Measurements from ENCODE around the gene SEZ6. TPM values are rescaled to one million over a fixed set of nuclear protein-coding genes. Genes with fewer than 3 reads are reported as not detected.
A peak's percentile ranks its signal among the peaks of the same experiment; 100 is the strongest.

SEZ6 gene
- total RNA-seq, 1 experiment from 2014 or later: not detected

DNA sequence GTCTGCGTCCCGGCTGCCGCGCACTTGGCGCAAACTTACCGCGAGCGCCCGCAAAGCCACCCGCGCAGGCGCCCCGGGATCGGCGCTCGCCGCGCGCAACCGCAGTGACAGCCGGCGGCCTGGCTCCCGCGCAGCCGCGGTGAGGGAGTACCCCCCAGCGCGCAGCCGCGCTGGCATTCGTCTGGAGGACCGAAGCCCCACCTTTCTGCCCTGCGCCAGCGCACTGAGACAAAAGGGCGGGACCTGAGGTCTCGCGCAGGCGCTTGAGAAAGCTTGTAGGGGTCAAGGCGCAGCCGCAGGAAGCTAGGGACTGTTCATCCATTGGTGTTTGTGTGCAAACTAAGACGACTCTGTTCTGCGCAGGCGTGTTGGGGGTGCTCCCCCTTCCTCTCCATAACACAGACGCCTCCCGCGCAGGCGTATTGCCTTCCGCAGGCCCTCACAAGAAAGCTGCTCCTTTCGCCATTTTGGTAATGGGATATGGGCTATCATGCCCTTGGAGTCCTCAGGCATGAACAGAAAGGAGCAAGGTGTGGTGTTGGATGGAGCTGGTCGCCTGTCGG, 54.3 kb downstream of the SEZ6 start, which contains the start of gene PHF12:
TSS of gene PHF12 (minus strand) at position 91 of the 563 bp plus-strand sequence. CDS start 558 bp downstream, outside the sequence.
- ATAC-seq: peak; percentile 68
- ChIA-PET POLR2A (ENCODE audit: unreplicated experiment) (interaction anchor here (0.6 to 1.0 kb wide), 10 partner anchors 12 to 1151 kb away, joined by 3 to 12 read pairs (median 4); partner anchors contain the start of gene RPL23A), CTCF (interaction anchor here (0.9 to 1.2 kb wide), 3 partner anchors 54 to 225 kb away, joined by 3 to 6 read pairs (median 5); partner anchors contain the start of genes FLOT2 and TLCD1)
- no peaks in the 10 kb centered on the region for H3K9me3 ChIP-seq (ENCODE audit: low read length)
- H3K4me2 ChIP-seq (ENCODE audit: low read length): peak within 1 kb of the TSS; percentile 100
- peaks cover 30% of the 10 kb centered on the region for H3K4me1 ChIP-seq (ENCODE audit: insufficient read depth, low read length)
- TF ChIP-seq EZH2 (IDR thresholded peaks at IDR 0.05; ENCODE audit: low read length, unreplicated experiment) (no peak), CTCF (conservative IDR thresholded peaks at IDR 0.05; ENCODE audit: low read depth, low read length) (no peak), EZH2phosphoT487 (IDR thresholded peaks at IDR 0.05; ENCODE audit: borderline replicate concordance, low read length) (no peak)
- peaks cover 44% of the 10 kb centered on the region for H3K79me2 ChIP-seq (ENCODE audit: low read length)
- DNase-seq: peak; percentile 98
- peak within 1 kb of the TSS; percentile 100 for H3K9ac ChIP-seq (ENCODE audit: low read length)
- H4K20me1 ChIP-seq (ENCODE audit: low read length): no peaks in the 10 kb centered on the region
- peak within 1 kb of the TSS; percentile 91 for H3K4me3 ChIP-seq (ENCODE audit: low read length)
- H3K36me3 ChIP-seq (ENCODE audit: low read depth, low read length): no peaks in the 10 kb centered on the region
- H3K27ac ChIP-seq (ENCODE audit: low read length): peak within 1 kb of the TSS; percentile 99
- H3F3A ChIP-seq (ENCODE audit: low read length, unreplicated experiment): no peaks in the 10 kb centered on the region
- peak within 1 kb of the TSS; percentile 90 for H2AFZ ChIP-seq (ENCODE audit: low read length)
- intact Hi-C loops (cut with micrococcal nuclease): no loop called here
- no peaks in the 10 kb centered on the region for H3K27me3 ChIP-seq (ENCODE audit: low read length)
- no TSS peak for BruUV-seq (replicated peaks)
- H3K9me2 ChIP-seq (replicated peaks; ENCODE audit: low read length): no peaks in the 10 kb centered on the region

DNA sequence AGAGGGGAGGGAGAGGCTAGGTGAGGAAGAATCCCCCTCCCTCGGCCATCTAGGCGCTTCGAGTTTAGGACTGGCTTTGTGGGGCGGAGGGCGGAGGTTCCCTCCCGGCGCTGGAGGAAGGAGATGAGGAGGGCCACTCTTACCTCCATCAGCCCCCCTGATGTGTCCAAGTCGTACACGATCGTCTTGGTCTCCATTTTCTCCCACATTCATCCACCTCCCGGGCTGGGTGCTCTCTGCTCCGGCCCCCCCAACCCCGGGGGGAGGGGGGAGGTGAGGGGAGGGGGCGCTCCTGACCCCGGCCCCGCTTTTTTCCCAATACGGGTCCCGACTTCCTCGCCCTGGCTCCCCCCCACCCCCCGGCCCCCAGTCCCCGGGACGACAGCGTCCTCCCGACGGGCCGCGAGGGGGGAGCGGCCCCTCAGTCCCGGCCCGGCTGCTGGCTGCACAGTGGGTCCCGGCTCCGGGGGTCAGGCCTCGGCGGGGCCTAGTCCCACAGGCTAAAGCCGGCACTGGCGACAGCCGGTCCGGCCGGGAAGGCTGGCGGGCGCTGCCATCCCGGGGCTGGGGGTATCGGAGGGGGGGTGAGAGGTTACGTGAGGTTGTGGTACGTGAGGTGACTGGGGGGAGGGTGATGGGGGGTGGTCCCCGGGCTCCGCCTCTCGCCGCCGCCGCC, 54.9 kb downstream of the SEZ6 start:
- Histone ChIP-seq H3K4me3 (ENCODE audit: low read length) (peak overlapping the region; percentile 91), H2AFZ (ENCODE audit: low read length) (no peak overlapping the region), H3K27ac (ENCODE audit: low read length) (peak overlapping the region; percentile 99), H3K9ac (ENCODE audit: low read length) (peak overlapping the region; percentile 100), H3K9me3 (ENCODE audit: low read length) (no peaks in the 10 kb centered on the region), H3K79me2 (ENCODE audit: low read length) (peaks cover 47% of the 10 kb centered on the region), H3K36me3 (ENCODE audit: low read depth, low read length) (no peaks in the 10 kb centered on the region), H3F3A (ENCODE audit: low read length, unreplicated experiment) (no peaks in the 10 kb centered on the region), H3K4me2 (ENCODE audit: low read length) (peak overlapping the region; percentile 93), H3K27me3 (ENCODE audit: low read length) (no peaks in the 10 kb centered on the region), H3K4me1 (ENCODE audit: insufficient read depth, low read length) (peaks cover 34% of the 10 kb centered on the region), H3K9me2 (replicated peaks; ENCODE audit: low read length) (no peaks in the 10 kb centered on the region), H4K20me1 (ENCODE audit: low read length) (no peaks in the 10 kb centered on the region)
- TF ChIP-seq CTCF (conservative IDR thresholded peaks at IDR 0.05; ENCODE audit: low read depth, low read length) (no peak), EZH2 (IDR thresholded peaks at IDR 0.05; ENCODE audit: low read length, unreplicated experiment) (no peak), EZH2phosphoT487 (IDR thresholded peaks at IDR 0.05; ENCODE audit: borderline replicate concordance, low read length) (no peak)
- ATAC-seq (no peak), DNase-seq (no peak)
- POLR2A ChIA-PET (ENCODE audit: unreplicated experiment): interaction anchor here (0.6 to 1.0 kb wide), 8 partner anchors 11 to 1152 kb away, joined by 3 to 12 read pairs (median 4); partner anchors contain the start of gene RPL23A
- intact Hi-C loops (cut with micrococcal nuclease): no loop called here
- CTCF ChIA-PET: interaction anchor here (0.7 to 1.1 kb wide), 2 partner anchors 14 to 224 kb away, joined by 3 to 6 read pairs; partner anchors contain the start of gene TLCD1
- no TSS peak for BruUV-seq (replicated peaks)
